ENCODE measurements around the gene ADPRHL1. TPM values are rescaled to one million over a fixed set of nuclear protein-coding genes. Genes with fewer than 3 reads are reported as not detected.

ADPRHL1 gene
- total RNA-seq, 1 donor from 2014 or later, result 3.1 TPM

DNA sequence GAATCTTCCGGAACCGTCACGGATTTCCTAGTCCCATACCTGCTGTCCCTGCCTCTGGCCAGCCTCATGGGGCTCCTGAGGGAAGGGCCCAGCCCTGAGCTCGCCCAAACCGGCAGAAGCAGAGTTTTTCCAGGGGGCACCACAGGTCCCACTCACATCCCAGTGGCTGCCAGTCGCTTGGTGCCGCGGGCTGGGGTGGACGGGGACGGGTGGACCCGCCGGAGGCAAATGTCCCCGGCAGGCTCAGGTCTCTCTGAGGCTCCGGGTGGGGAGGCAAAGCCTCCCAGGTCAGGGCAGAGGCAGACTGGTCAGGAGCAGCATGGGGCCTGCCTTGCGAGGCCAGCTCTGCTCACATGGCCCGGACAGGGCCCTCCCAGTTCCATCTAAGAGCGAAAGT lies 24.8 kb downstream of the ADPRHL1 start:
- no peaks in the 10 kb centered on the region for H3K9me3 ChIP-seq (ENCODE audit: insufficient read depth, low read depth, low read length)
- peaks cover 6% of the 10 kb centered on the region for H3K4me1 Mint-ChIP-seq (ENCODE audit: low read depth, unreplicated experiment)
- no peak overlapping the region for H3K4me3 ChIP-seq (ENCODE audit: insufficient read depth, low read depth, low read length)
- no peak overlapping the region for H3K9ac ChIP-seq (ENCODE audit: low read length)
- H3K4me3 Mint-ChIP-seq (ENCODE audit: unreplicated experiment), result no peak overlapping the region
- TF ChIP-seq, protein P1, sequence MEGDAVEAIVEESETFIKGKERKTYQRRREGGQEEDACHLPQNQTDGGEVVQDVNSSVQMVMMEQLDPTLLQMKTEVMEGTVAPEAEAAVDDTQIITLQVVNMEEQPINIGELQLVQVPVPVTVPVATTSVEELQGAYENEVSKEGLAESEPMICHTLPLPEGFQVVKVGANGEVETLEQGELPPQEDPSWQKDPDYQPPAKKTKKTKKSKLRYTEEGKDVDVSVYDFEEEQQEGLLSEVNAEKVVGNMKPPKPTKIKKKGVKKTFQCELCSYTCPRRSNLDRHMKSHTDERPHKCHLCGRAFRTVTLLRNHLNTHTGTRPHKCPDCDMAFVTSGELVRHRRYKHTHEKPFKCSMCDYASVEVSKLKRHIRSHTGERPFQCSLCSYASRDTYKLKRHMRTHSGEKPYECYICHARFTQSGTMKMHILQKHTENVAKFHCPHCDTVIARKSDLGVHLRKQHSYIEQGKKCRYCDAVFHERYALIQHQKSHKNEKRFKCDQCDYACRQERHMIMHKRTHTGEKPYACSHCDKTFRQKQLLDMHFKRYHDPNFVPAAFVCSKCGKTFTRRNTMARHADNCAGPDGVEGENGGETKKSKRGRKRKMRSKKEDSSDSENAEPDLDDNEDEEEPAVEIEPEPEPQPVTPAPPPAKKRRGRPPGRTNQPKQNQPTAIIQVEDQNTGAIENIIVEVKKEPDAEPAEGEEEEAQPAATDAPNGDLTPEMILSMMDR (IDR thresholded peaks at IDR 0.05; ENCODE audit: insufficient read depth, low read depth, low read length), result no peak
- TF ChIP-seq EZH2 (IDR thresholded peaks at IDR 0.05; ENCODE audit: insufficient read depth, low read length), result no peak
- no peak overlapping the region for H3K27ac ChIP-seq (ENCODE audit: low read depth, low read length)
- no peak overlapping the region for H2AFZ ChIP-seq (ENCODE audit: low read depth, low read length)
- H3K4me2 ChIP-seq (ENCODE audit: low read length), result no peak overlapping the region
- H3K27ac Mint-ChIP-seq (ENCODE audit: unreplicated experiment), result peak overlapping the region; percentile 53
- DNase-seq (ENCODE audit: low read depth) (no peak), FAIRE-seq (no peak)
- H3K4me1 ChIP-seq (ENCODE audit: insufficient read depth, low read length), result no peaks in the 10 kb centered on the region
- peaks cover 9% of the 10 kb centered on the region for H3K36me3 Mint-ChIP-seq (ENCODE audit: low read depth, unreplicated experiment)
- H3K9me3 Mint-ChIP-seq (ENCODE audit: unreplicated experiment), result no peaks in the 10 kb centered on the region
- no peaks in the 10 kb centered on the region for H4K20me1 ChIP-seq (ENCODE audit: insufficient read depth, low read length)
- H3K79me2 ChIP-seq (ENCODE audit: insufficient read depth, low read length), result no peaks in the 10 kb centered on the region
- H3K36me3 ChIP-seq (ENCODE audit: insufficient read depth, low read length), result no peaks in the 10 kb centered on the region
- peaks cover 5% of the 10 kb centered on the region for H3K27me3 Mint-ChIP-seq (ENCODE audit: low read depth, unreplicated experiment)
- H3K27me3 ChIP-seq (ENCODE audit: insufficient read depth, low read length), result no peaks in the 10 kb centered on the region

DNA sequence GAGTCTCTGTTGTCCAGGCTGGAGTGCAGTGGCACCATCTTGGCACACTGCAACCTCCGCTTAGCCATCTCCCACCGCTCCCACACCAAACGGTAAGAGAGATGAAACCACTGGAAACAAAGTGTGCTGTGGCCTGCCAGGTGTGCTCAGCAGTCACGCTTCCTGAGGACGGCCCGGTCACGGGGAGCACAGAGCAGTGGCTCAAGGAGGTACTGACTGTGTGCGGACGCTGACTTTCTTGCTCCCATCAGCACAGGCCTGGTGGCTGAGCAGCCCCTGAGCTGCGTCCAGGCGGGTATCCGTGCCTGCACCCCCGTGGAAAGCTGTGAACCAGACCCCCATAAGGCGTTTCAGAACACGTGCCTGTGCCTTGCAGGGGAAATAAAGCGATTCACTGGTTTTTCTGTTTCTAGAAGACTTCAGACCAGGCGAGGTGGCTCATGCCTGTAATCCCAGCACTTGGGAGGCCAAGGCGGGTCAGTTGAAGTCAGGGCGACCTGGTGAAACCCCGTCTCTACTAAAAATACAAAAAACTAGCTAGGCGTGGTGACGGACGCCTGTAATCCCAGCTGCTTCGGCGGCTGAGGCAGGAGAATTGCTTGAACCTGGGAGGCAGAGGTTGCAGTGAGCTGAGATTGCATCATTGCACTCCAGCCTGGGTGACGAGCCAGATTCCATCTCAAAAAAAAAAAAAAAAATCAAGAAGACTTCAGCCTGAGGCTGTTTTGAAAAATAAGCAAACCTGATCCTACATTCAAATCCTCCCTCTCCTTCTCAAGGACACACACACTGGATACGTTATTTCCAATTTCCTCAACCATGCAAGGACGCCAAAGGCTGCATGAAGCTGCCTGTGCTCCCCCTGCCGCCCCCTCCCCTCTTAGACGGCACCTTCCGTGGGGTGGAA lies 25.5 kb downstream of the ADPRHL1 start:
- H3K4me2 ChIP-seq (ENCODE audit: low read length), result no peak overlapping the region
- no peaks in the 10 kb centered on the region for H3K79me2 ChIP-seq (ENCODE audit: insufficient read depth, low read length)
- TF ChIP-seq EZH2 (IDR thresholded peaks at IDR 0.05; ENCODE audit: insufficient read depth, low read length), result no peak
- TF ChIP-seq, protein P1 (IDR thresholded peaks at IDR 0.05; ENCODE audit: insufficient read depth, low read depth, low read length), result no peak
- no peak overlapping the region for H3K27ac ChIP-seq (ENCODE audit: low read depth, low read length)
- H3K4me1 ChIP-seq (ENCODE audit: insufficient read depth, low read length), result no peaks in the 10 kb centered on the region
- Mint-ChIP-seq H3K9me3 (ENCODE audit: unreplicated experiment) (no peaks in the 10 kb centered on the region), H3K4me1 (ENCODE audit: low read depth, unreplicated experiment) (peaks cover 6% of the 10 kb centered on the region), H3K36me3 (ENCODE audit: low read depth, unreplicated experiment) (peaks cover 9% of the 10 kb centered on the region), H3K27ac (ENCODE audit: unreplicated experiment) (peak overlapping the region; percentile 53), H3K4me3 (ENCODE audit: unreplicated experiment) (no peak overlapping the region), H3K27me3 (ENCODE audit: low read depth, unreplicated experiment) (peaks cover 5% of the 10 kb centered on the region)
- H2AFZ ChIP-seq (ENCODE audit: low read depth, low read length), result no peak overlapping the region
- no peak for FAIRE-seq
- H3K27me3 ChIP-seq (ENCODE audit: insufficient read depth, low read length), result no peaks in the 10 kb centered on the region
- no peak overlapping the region for H3K4me3 ChIP-seq (ENCODE audit: insufficient read depth, low read depth, low read length)
- no peaks in the 10 kb centered on the region for H3K9me3 ChIP-seq (ENCODE audit: insufficient read depth, low read depth, low read length)
- no peaks in the 10 kb centered on the region for H3K36me3 ChIP-seq (ENCODE audit: insufficient read depth, low read length)
- H4K20me1 ChIP-seq (ENCODE audit: insufficient read depth, low read length), result no peaks in the 10 kb centered on the region
- no peak for DNase-seq (ENCODE audit: low read depth)
- no peak overlapping the region for H3K9ac ChIP-seq (ENCODE audit: low read length)

DNA sequence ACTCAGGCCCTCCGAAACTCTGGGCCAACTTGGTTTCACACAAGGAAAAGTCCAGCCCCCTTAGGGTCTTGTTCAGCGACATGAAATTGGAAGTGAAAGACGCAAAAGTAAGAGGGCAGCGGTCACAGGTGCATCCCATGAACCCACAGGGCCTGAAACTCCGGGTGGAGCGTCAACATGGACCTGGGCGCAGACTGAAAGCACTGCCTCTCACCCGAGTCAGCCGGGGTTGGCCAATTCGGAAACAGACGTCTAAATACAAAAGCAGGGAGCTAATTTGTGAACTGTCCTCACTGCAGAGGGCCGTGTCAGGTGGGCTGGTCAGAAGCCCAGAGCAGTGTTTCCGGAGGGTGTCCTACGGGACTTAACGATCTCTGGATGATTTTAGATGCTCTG lies 26.7 kb downstream of the ADPRHL1 start:
- Mint-ChIP-seq H3K4me1 (ENCODE audit: low read depth, unreplicated experiment) (peaks cover 6% of the 10 kb centered on the region), H3K9me3 (ENCODE audit: unreplicated experiment) (no peaks in the 10 kb centered on the region), H3K27ac (ENCODE audit: unreplicated experiment) (peak overlapping the region; percentile 72), H3K27me3 (ENCODE audit: low read depth, unreplicated experiment) (peaks cover 7% of the 10 kb centered on the region), H3K4me3 (ENCODE audit: unreplicated experiment) (peak overlapping the region; percentile 29), H3K36me3 (ENCODE audit: low read depth, unreplicated experiment) (peaks cover 9% of the 10 kb centered on the region)
- no peaks in the 10 kb centered on the region for H3K36me3 ChIP-seq (ENCODE audit: insufficient read depth, low read length)
- no peaks in the 10 kb centered on the region for H3K79me2 ChIP-seq (ENCODE audit: insufficient read depth, low read length)
- no peak overlapping the region for H3K4me2 ChIP-seq (ENCODE audit: low read length)
- no peak overlapping the region for H3K9ac ChIP-seq (ENCODE audit: low read length)
- H3K27me3 ChIP-seq (ENCODE audit: insufficient read depth, low read length), result no peaks in the 10 kb centered on the region
- no peaks in the 10 kb centered on the region for H3K4me1 ChIP-seq (ENCODE audit: insufficient read depth, low read length)
- H3K4me3 ChIP-seq (ENCODE audit: insufficient read depth, low read depth, low read length), result no peak overlapping the region
- no peak overlapping the region for H2AFZ ChIP-seq (ENCODE audit: low read depth, low read length)
- TF ChIP-seq, protein P1 (IDR thresholded peaks at IDR 0.05; ENCODE audit: insufficient read depth, low read depth, low read length), result no peak
- no peak for TF ChIP-seq EZH2 (IDR thresholded peaks at IDR 0.05; ENCODE audit: insufficient read depth, low read length)
- no peak for FAIRE-seq
- H3K27ac ChIP-seq (ENCODE audit: low read depth, low read length), result no peak overlapping the region
- H3K9me3 ChIP-seq (ENCODE audit: insufficient read depth, low read depth, low read length), result no peaks in the 10 kb centered on the region
- no peaks in the 10 kb centered on the region for H4K20me1 ChIP-seq (ENCODE audit: insufficient read depth, low read length)
- DNase-seq (ENCODE audit: low read depth), result no peak
